Stimulated activated CD8-positive, alpha-beta memory T cell treated with anti-CD3 and anti-CD28 coated beads, Interleukin-12 subunit alpha, Interleukin-12 subunit beta, amount 100 ng/mL, for 24 hours (primary cell): Measurements from ENCODE around the gene CARM1.
"Not testable (repeated sequence)": the region's sequence is repeated elsewhere in the genome, so short reads cannot be mapped to it uniquely, and the experiment has no call there.

Experiments used
- DNase-seq: peaks from one replicate; pipeline ENCODE4 v3.0.0-alpha.2; 2020; ENCODE audit errors: extremely low read depth

Gene CARM1

GRCh38 chr19:10846500-10847202 lies 24.7 kb upstream of the CARM1 start:
- DNase-seq, result no peak

DNA sequence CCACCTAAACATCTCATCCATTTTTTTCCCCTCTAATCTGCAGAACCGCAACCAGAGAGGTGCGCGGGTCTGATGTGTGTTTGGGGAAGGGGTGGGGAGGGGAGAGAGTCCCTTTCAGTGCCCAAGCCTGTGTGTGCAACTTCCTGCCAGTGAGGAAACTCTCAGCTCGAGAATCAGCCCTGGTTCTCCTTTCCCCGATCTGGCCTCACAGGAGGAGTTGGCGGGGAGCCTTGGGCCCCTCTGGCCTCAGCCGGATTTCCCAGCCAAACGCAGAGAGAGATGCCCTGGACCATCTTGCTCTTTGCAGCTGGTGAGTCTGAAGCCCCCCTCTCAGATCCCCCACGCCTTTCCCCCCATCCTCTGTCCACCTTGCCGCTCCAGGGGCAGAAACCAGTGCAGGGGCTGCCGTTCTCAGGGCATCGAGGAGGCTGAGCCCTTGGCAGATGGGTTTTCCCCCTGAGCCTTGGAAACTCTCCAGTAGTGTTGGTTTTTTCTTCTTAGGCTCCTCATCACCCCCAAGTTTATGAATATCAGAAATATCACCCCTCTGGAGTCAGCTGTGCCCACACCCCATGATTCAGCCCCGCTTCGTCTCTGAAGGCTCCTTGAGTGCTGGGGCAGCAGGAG lies 23.0 kb upstream of the CARM1 start, which contains the start of gene C19orf38:
Gene C19orf38 (plus strand): TSS at position 186 of the 627 bp plus-strand sequence. CDS start 94 bp downstream, at position 280.
- DNase-seq, result no peak

DNA sequence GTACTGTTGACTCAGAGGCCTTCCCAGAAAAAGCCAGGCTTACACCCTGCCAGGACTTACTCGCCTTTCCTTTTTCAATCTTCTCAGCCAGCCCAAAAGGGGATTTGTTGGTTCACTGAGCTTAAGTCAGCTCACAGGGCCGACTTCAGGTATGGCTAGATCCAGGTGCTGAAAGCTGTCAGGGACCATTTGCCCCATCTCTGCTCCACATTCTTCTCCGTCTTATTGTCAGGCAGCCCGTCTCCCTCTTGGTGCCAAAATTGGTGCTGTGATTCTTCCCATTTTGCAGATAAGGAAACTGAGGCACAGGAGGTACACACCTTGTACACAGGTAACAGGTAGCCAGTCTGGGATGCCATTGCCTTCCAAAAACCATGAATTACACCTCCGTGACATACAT lies 20.7 kb upstream of the CARM1 start:
- DNase-seq, result no peak

DNA sequence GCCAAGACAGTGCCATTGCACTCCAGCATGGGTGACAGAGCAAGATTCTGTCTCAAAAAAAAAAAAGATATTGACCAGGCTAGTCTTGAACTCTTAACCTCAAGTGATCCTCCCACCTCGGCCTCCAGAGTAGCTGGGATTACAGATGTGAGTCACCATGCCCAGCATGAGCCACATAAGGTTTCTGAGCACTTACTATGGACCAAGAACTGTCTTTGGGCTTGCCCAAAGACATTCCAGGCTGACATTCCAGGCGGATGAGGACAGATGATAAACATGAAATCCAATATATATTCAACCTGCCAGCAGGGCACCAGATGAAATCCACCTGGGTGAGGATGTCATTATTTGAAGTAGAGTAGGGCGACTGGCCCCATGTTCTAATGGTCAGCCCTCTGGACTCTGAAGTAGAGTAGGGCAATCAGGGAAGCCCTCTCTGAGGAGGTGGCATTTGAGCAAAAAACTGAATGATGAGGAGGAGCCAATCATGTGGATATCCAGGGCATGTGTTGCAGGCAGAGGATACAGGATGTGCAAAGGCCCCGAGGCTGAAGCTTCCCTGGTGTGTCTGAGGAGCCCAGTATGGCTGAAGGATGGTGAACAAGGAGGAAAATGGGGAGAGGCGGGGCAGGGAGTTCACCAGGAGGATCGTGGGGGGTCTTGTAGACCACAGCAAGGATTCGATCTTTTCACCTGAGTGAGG lies 19.1 kb upstream of the CARM1 start:
- DNase-seq, result no peak

DNA sequence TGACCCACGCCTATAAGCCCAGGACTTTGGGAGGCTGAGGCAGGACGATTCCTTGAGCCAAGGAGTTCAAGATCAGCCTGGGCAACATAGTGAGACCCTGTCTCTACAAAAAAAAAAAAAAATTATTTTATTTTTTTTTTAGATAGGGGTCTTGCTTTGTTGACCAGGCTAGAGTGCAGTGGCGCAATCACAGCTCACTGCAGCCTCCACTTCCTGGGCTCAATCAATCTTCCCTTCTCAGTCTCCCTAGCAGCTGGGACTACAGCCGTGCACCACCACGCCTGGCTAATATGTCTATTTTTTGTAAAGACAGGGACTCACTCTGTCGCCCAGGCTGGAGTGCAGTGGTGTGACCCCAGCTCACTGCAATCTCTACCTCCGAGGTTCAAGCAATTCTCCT lies 18.4 kb upstream of the CARM1 start:
- no peak for DNase-seq

DNA sequence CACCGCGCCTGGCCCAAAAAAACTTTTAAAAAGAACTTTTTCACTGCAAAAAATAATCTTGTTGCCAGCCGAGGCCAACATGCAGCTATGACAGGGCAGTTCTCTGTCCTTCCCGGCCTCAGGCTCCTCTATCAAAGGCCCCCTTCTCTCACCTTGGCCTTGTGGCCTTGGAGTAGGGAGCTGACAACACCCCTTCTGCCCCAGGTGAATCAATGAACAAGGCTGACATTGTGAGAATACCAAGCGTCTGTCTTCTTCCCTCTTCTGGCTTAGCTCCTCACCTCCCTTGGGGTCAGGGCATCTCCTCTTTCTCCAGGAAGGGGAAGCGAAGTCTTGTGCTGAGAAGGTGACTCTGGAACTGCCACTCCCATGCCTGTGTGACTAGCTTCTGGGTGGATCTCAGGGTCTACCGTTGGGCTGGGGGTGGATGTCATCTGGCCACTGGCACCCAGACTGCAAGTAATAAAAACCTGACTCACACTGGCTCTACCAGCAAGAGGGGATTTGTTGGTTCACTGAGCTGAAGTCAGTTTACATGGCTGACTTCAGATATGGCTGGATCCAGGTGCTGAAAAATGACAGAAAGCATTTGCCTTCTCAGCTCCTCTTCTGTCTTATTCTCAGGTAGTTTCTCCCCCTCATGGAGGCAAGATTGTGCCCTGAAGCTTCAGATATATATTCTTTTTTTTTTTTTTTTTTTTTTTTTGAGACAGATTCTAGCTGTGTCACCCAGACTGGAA lies 16.8 kb upstream of the CARM1 start:
- no peak for DNase-seq

GRCh38 chr19:10855879-10856522 lies 15.4 kb upstream of the CARM1 start:
- no peak for DNase-seq

GRCh38 chr19:10856899-10857298 lies 14.5 kb upstream of the CARM1 start:
- not testable (repeated sequence) for DNase-seq

GRCh38 chr19:10858204-10858828 lies 13.0 kb upstream of the CARM1 start:
- no peak for DNase-seq

DNA sequence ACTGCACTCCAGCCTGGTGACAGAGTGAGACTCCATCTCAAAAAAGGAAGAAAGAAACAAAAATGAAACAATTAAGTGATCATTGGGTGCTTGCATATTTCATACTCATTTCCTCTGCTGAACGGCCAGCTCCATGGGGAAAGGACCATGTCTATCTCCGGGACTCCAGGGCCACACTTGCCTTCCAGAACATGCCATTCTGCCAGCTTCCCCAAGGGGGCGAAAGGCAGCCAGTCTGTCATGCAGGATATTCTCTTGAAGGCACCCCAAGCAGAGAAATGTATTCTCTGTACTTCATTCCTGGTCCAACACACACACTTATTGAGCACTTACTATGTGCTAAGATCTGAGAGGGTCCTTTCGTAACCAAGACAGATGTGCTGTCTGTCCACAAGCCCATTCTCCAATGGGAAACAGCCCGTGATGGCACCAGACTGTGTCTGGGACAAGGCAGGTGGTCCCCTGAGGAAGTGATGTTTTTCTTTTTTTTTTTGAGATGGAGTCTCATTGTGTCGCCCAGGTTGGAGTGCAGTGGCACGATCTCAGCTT lies 10.2 kb upstream of the CARM1 start:
- no peak for DNase-seq

DNA sequence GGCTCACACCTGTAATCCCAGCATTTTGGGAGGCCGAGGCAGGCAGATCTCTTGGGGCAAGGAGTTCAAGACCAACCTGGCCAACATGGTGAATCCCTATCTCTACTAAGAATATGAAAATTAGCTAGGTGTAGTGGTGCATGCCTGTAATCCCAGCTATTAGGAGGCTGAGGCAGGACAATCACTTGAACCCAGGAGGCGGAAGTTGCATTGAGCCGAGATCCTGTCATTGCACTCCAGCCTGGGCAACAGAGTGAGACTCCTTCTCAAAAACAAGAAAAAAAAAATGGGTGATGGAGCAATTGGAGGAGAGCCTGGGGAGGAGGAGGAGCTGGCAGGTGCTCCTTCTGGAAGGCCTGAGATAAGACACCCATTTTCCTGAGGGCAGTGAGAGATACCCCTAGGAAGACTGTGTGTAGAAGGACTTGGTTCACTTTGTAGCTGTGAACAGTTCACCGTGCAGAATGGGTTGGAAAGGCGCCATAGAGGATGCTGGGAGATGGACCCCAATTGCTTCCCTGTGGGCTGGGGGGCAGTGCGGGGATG lies 8.7 kb upstream of the CARM1 start:
- no peak for DNase-seq

DNA sequence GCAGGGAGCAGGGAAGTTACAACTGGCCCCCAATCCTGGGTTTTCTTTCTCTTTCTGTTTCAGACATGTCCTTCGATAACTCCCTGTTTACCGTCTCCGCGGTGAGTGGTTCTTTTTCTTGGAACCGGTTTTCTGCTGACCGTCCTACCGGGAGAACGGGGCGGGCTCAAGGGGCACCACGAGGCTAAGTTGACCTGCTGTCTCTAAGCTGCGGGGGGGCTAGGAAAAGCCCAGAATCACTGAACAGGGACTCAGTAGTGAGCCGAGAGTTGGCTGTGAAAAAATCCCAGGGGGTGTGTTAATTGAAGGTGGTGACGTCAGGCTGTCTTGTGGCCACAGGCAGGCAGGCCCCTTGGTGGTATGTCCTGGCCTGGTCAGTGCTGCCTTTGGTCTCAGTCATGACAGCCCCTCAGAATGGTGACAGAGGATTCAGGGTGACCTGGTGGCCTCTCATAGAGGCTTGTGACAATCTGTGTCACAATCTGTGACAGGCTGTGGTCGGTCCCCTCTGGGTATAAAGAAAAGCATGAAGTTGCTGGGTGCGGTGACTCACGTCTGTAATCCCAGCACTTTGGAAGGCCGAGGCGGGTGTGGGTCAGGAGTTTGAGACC lies 8.1 kb upstream of the CARM1 start:
- DNase-seq, result no peak

DNA sequence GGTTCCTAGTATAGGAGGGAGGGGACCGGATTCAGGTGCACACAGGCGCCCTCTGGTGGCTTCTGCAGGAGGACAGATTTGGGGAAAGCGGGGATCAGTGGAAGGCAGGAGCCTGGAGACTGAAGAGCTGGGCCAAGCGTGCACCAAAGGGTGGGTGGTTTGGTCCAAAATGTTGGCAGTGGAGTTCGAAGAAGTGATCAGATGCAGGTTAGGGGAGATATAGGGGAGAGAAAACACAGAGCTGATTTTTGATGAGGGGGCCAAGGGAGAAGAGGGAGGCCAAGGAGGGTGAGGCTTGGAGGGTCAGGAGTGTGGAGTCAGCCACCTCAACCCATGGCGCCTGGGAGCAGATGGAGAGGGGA lies 6.8 kb upstream of the CARM1 start:
- DNase-seq, result peak; percentile 44

- DNase-seq, result no peak
These were observed 4.9 kb upstream of the CARM1 start for GRCh38 chr19:10866495-10866894.

- DNase-seq, result no peak
These were observed 2.3 kb upstream of the CARM1 start for GRCh38 chr19:10868872-10869547.

DNA sequence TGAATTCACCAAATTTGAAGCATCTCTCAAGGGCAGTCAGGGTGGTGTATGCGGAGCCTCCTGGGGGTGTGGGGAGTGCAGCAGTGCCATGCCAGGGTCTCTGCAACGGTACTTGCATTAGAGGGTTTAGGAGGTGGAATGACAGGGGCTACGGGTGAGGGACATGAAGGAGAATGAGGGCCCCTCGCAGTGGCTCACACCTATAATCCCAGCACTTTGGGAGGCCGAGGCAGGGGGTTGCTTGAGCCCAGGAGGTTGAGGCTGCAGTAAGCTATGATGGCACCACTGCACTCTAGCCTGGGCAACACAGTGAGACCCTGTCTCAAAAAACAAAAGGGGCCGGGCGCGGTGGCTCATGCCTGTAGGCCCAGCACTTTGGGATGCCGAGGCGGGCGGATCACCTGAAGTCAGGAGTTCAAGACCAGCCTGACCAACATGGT lies 1.5 kb upstream of the CARM1 start:
- DNase-seq, result not testable (repeated sequence)

DNA sequence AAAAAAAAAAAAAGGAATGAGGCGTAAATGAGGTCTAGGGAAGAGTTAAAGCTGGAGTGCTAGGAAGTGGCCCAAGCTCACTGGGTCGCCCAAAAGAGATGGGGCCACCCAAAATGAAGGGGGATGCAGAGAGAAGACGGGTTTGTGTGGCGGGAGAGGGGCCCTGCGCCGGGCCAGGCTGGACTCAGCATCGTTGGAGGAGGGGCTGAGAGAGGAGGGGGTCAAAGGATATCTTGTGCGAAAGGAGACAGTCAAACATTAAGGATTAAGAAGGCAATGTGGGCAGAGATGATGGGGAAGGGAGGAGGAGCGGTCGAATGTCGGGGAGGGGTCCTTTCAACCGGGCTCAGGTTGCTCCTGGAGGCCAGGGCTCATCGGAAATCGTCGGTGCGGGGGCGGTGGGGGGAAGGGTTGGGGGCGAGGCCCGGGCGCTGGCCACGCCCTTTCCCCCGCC lies 825 bp upstream of the CARM1 start:
- DNase-seq, result no peak

GRCh38 chr19:10871711-10872545 lies 575 bp downstream of the CARM1 start:
- DNase-seq, result no peak
